ENCODE results near the gene SPOPL. TPM values are rescaled to one million over a fixed set of nuclear protein-coding genes. Genes with fewer than 3 reads are reported as not detected.
"Not testable (repeated sequence)": the region's sequence is repeated elsewhere in the genome, so short reads cannot be mapped to it uniquely, and the experiment has no call there.

Gene SPOPL
- total RNA-seq, 1 donor from 2014 or later: 29.7 TPM

- peaks cover 5% of the 10 kb centered on the region for H3K9me3 Mint-ChIP-seq (ENCODE audit: low read depth)
- no peak for DNase-seq (ENCODE audit: low spot score, unreplicated experiment)
- no peak overlapping the region for H3K27ac Mint-ChIP-seq
- H3K36me3 Mint-ChIP-seq (ENCODE audit: insufficient read depth): peaks cover 9% of the 10 kb centered on the region
- H3K27me3 Mint-ChIP-seq: no peaks in the 10 kb centered on the region
- no peak overlapping the region for H3K4me3 Mint-ChIP-seq (ENCODE audit: low read depth)
- TF ChIP-seq, protein P1, sequence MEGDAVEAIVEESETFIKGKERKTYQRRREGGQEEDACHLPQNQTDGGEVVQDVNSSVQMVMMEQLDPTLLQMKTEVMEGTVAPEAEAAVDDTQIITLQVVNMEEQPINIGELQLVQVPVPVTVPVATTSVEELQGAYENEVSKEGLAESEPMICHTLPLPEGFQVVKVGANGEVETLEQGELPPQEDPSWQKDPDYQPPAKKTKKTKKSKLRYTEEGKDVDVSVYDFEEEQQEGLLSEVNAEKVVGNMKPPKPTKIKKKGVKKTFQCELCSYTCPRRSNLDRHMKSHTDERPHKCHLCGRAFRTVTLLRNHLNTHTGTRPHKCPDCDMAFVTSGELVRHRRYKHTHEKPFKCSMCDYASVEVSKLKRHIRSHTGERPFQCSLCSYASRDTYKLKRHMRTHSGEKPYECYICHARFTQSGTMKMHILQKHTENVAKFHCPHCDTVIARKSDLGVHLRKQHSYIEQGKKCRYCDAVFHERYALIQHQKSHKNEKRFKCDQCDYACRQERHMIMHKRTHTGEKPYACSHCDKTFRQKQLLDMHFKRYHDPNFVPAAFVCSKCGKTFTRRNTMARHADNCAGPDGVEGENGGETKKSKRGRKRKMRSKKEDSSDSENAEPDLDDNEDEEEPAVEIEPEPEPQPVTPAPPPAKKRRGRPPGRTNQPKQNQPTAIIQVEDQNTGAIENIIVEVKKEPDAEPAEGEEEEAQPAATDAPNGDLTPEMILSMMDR (IDR thresholded peaks at IDR 0.05; ENCODE audit: unreplicated experiment): no peak
- H3K4me1 Mint-ChIP-seq (ENCODE audit: low read depth): peaks cover 19% of the 10 kb centered on the region
Observed at GRCh38 chr2:138531913-138532312, 30.3 kb downstream of the SPOPL start.

- Mint-ChIP-seq H3K27ac (no peak overlapping the region), H3K9me3 (ENCODE audit: low read depth) (peaks cover 15% of the 10 kb centered on the region), H3K36me3 (ENCODE audit: insufficient read depth) (peaks cover 30% of the 10 kb centered on the region), H3K4me3 (ENCODE audit: low read depth) (no peak overlapping the region), H3K4me1 (ENCODE audit: low read depth) (peaks cover 13% of the 10 kb centered on the region), H3K27me3 (no peaks in the 10 kb centered on the region)
- TF ChIP-seq, protein P1 (IDR thresholded peaks at IDR 0.05; ENCODE audit: unreplicated experiment): no peak
- DNase-seq (ENCODE audit: low spot score, unreplicated experiment): no peak
Observed at GRCh38 chr2:138534791-138535190, 33.2 kb downstream of the SPOPL start.

DNA sequence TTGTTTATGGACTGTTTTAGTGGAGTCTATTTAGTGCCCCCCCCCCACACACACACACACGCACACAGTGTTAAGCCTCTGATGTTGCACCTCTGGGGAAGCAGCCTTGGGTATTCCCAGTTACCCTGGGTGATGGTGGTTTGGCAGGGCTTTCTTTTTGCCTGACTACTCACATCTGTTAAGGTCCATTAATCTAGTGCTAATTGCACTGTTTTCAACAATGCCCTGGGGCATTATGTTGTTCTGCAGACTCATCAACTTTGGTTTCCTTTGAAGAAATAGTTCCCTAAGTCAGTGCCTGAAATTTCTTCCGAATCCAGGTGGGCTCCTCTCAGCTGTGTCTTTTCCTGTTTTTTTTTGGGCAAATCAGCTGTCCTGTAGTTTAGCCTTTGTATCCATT is 34.7 kb downstream of the SPOPL start:
- no peak for DNase-seq (ENCODE audit: low spot score, unreplicated experiment)
- Mint-ChIP-seq H3K4me3 (ENCODE audit: low read depth) (no peak overlapping the region), H3K9me3 (ENCODE audit: low read depth) (peaks cover 14% of the 10 kb centered on the region), H3K4me1 (ENCODE audit: low read depth) (peaks cover 9% of the 10 kb centered on the region), H3K27me3 (no peaks in the 10 kb centered on the region), H3K36me3 (ENCODE audit: insufficient read depth) (peaks cover 34% of the 10 kb centered on the region), H3K27ac (peak overlapping the region; percentile 58)
- TF ChIP-seq, protein P1 (IDR thresholded peaks at IDR 0.05; ENCODE audit: unreplicated experiment): no peak

DNA sequence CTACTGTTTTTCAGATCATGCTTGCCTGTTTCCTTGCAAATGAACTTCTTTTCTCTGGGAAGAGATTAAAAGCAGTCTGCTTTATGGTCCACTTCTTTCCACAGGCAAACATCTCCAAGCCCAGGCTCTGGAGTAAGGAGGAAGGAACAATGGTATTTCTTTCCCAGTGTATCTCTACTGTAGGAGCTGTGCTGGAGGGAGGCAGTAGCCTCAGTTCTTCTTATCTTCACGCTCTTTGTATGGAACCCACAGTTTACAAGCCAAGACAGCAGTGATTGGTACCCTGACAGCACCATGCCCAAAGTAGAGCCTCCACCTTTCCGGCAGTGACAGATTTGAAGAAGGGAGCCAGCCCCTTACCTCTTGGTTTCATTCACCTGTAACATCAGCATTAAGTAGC is 35.2 kb downstream of the SPOPL start:
- Mint-ChIP-seq H3K4me3 (ENCODE audit: low read depth) (no peak overlapping the region), H3K36me3 (ENCODE audit: insufficient read depth) (peaks cover 39% of the 10 kb centered on the region), H3K9me3 (ENCODE audit: low read depth) (peaks cover 16% of the 10 kb centered on the region), H3K27ac (peak overlapping the region; percentile 70), H3K27me3 (no peaks in the 10 kb centered on the region), H3K4me1 (ENCODE audit: low read depth) (peaks cover 6% of the 10 kb centered on the region)
- DNase-seq (ENCODE audit: low spot score, unreplicated experiment): no peak
- TF ChIP-seq, protein P1 (IDR thresholded peaks at IDR 0.05; ENCODE audit: unreplicated experiment): no peak

DNA sequence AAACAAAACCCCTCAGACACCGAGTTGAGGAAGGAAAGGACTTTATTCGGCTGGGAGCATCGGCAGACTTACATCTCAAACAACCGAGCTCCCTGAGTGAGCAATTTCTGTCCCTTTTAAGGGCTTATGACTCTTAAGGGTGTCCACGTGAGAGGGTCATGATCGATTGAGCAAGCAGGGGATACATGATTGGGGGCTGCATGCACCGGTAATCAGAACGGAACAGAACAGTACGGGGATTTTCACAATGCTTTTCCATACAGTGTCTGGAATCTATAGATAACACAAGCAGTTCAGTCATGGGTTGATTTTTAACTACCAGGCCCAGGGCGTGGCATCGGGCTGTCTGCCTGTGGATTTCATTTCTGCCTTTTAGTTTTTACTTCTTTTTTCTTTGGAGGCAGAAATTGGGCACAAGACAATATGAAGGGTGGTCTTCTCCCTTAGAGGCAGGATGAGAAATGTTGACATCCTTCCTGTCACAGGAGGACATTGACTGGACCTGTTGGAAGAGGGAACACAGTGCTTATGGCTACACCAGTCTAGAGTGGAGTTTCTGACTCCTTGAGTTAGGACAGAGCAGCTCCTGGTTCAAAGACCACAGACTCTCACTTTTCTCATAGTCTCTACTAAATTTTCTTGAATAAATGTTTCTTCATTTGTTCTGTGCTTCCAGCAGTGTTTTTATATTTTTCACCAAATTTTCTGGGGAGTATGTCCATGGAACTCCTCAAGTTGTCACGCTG is 35.8 kb downstream of the SPOPL start:
- H3K9me3 Mint-ChIP-seq (ENCODE audit: low read depth): peaks cover 20% of the 10 kb centered on the region
- peak overlapping the region; percentile 70 for H3K27ac Mint-ChIP-seq

GRCh38 chr2:138544206-138544605 is 42.6 kb downstream of the SPOPL start:
- H3K9me3 Mint-ChIP-seq (ENCODE audit: low read depth): peaks cover 18% of the 10 kb centered on the region
- H3K27me3 Mint-ChIP-seq; H3K4me1 Mint-ChIP-seq (ENCODE audit: low read depth); H3K27ac Mint-ChIP-seq; DNase-seq (ENCODE audit: low spot score, unreplicated experiment); H3K4me3 Mint-ChIP-seq (ENCODE audit: low read depth): not testable (repeated sequence)
- H3K36me3 Mint-ChIP-seq (ENCODE audit: insufficient read depth): peaks cover 44% of the 10 kb centered on the region

More for the DNA sequence above, 35.8 kb downstream of the SPOPL start:
- TF ChIP-seq, protein P1 (IDR thresholded peaks at IDR 0.05; ENCODE audit: unreplicated experiment): no peak
- peaks cover 42% of the 10 kb centered on the region for H3K36me3 Mint-ChIP-seq (ENCODE audit: insufficient read depth)
- DNase-seq (ENCODE audit: low spot score, unreplicated experiment): no peak
- H3K4me1 Mint-ChIP-seq (ENCODE audit: low read depth): peaks cover 2% of the 10 kb centered on the region
- H3K27me3 Mint-ChIP-seq: no peaks in the 10 kb centered on the region
- no peak overlapping the region for H3K4me3 Mint-ChIP-seq (ENCODE audit: low read depth)

All from progenitor cell of endocrine pancreas (in vitro differentiated cells).